MCF 10A (cell line): ENCODE data around the gene TMEM80. TPM values are rescaled to one million over a fixed set of nuclear protein-coding genes. Genes with fewer than 3 reads are reported as not detected.

ENCODE experiments used
- BruUV-seq: library from RNA; stranded (reverse); fragments of 400-500 nt; replicated peaks from 2 replicates; lab custom pipeline; 2021; lab: Mats Ljungman, UMichigan
- CTCF ChIA-PET: fragments of 300-600 bp; sonication (Branson Sonifier 250); formaldehyde crosslinking; extraction: SDS; loops from one replicate; lab custom pipeline; 2021; ENCODE audit warnings: antibody characterized with exemption, inconsistent platforms; lab: Yijun Ruan, JAX
- POLR2A ChIA-PET: fragments of 300-600, 350-650 bp; sonication (Branson Sonifier 250); formaldehyde crosslinking; extraction: SDS; loops from one replicate; lab custom pipeline; 2020; ENCODE audit warnings: antibody characterized with exemption, inconsistent platforms; lab: Yijun Ruan, JAX
- DNase-seq: peaks from one replicate; pipeline ENCODE4 v3.0.0-alpha.2; 2018; ENCODE audit not compliant: unreplicated experiment
- H3K27ac Mint-ChIP-seq: one replicate; pipeline ENCODE4 v1.8.0; 2022; ENCODE audit warnings: mild to moderate bottlenecking, low read depth, mixed read lengths; ENCODE audit not compliant: unreplicated experiment
- H3K27me3 Mint-ChIP-seq: one replicate; pipeline ENCODE4 v1.8.0; 2022; ENCODE audit warnings: mixed read lengths; ENCODE audit not compliant: insufficient read depth, unreplicated experiment
- H3K36me3 Mint-ChIP-seq: one replicate; pipeline ENCODE4 v1.8.0; 2022; ENCODE audit warnings: mild to moderate bottlenecking, moderate library complexity, mixed read lengths; ENCODE audit not compliant: insufficient read depth, unreplicated experiment
- H3K4me1 Mint-ChIP-seq: one replicate; pipeline ENCODE4 v1.8.0; 2022; ENCODE audit warnings: mixed read lengths; ENCODE audit not compliant: insufficient read depth, unreplicated experiment
- H3K4me3 Mint-ChIP-seq: one replicate; pipeline ENCODE4 v1.8.0; 2022; ENCODE audit warnings: mild to moderate bottlenecking, moderate library complexity, mixed read lengths; ENCODE audit not compliant: unreplicated experiment
- H3K9me3 Mint-ChIP-seq: one replicate; pipeline ENCODE4 v1.8.0; 2022; ENCODE audit warnings: mixed read lengths; ENCODE audit not compliant: unreplicated experiment
- CTCF ChIP-seq: fragments of 200-600 bp; IDR thresholded peaks from one replicate; pipeline ENCODE4 v1.8.0; 2022; ENCODE audit warnings: antibody characterized with exemption, mild to moderate bottlenecking; ENCODE audit not compliant: unreplicated experiment
- intact Hi-C: fragments of 100-400 bp; cut with micrococcal nuclease; formaldehyde crosslinking; loops from 2 replicates; pipeline ENCODE4 v1.14.1; 2022
- total RNA-seq: library from RNA; stranded (reverse); gene quantifications from 2 replicates; pipeline ENCODE4 v1.2.3, GENCODE V29; 2022

Gene TMEM80
- total RNA-seq, 1 experiment from 2014 or later: 12.8 TPM

GRCh38 chr11:660681-661444, 34.8 kb upstream of the TMEM80 start:
- no TSS peak for BruUV-seq
- CTCF ChIA-PET: interaction anchor here (0.5 to 1.6 kb wide), 4 partner anchors 12 to 461 kb away, joined by 3 to 4 read pairs (median 4); no protein-coding TSS in a partner anchor
- intact Hi-C loops: no loop called here
- no peaks in the 10 kb centered on the region for H3K9me3 Mint-ChIP-seq
- TF ChIP-seq CTCF: no peak
- H3K27me3 Mint-ChIP-seq: no peaks in the 10 kb centered on the region
- no peaks in the 10 kb centered on the region for H3K4me1 Mint-ChIP-seq
- POLR2A ChIA-PET: interaction anchor here (0.9 to 1.6 kb wide), 2 partner anchors 7 to 14 kb away, joined by 3 read pairs; no protein-coding TSS in a partner anchor
- H3K27ac Mint-ChIP-seq: no peak overlapping the region
- peaks cover 53% of the 10 kb centered on the region for H3K36me3 Mint-ChIP-seq
- DNase-seq: no peak
- no peak overlapping the region for H3K4me3 Mint-ChIP-seq

- peaks cover 49% of the 10 kb centered on the region for H3K36me3 Mint-ChIP-seq
- H3K4me1 Mint-ChIP-seq: no peaks in the 10 kb centered on the region
- TF ChIP-seq CTCF: peak; percentile 81
- no TSS peak for BruUV-seq
- H3K4me3 Mint-ChIP-seq: no peak overlapping the region
- intact Hi-C loops: loop anchor here (1.0 to 2.0 kb wide), 3 partner anchors 61 to 134 kb away; no protein-coding TSS in a partner anchor
- ChIA-PET POLR2A (no interaction called here), CTCF (interaction anchor here (0.7 to 1.6 kb wide), 4 partner anchors 10 to 102 kb away, joined by 3 to 4 read pairs (median 4); no protein-coding TSS in a partner anchor)
- no peak overlapping the region for H3K27ac Mint-ChIP-seq
- H3K27me3 Mint-ChIP-seq: no peaks in the 10 kb centered on the region
- peak; percentile 62 for DNase-seq
- H3K9me3 Mint-ChIP-seq: no peaks in the 10 kb centered on the region
Observed at GRCh38 chr11:662689-663274, 32.8 kb upstream of the TMEM80 start.

DNA sequence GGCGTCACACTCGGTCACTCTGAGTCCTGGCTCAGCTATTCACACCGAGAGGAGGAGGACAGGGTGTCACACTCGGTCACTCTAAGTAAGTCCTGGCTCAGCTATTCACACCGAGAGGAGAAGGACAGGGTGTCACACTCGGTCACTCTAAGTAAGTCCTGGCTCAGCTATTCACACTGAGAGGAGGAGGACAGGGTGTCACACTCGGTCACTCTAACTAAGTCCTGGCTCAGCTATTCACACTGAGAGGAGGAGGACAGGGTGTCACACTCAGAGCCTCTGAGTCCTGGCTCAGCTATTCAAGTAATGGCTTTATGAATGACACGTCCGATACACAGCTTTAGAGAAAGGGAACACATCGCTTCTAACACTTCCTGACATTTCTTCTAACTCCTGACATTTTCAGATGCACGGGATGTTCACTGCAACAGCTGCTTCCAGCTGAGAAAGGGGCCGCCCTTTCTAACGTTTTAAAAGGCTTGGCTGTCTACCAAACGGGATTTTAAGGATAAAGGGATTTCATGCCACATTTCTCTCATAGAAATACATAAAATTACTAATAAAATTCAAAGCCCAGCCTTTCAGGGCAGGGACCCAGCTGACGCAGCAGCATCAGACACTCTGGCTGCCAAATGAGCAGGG, 30.4 kb upstream of the TMEM80 start:
- no peaks in the 10 kb centered on the region for H3K27me3 Mint-ChIP-seq
- ChIA-PET CTCF (interaction anchor here (0.6 kb wide), 1 partner anchor 989 kb away, joined by 3 read pairs; no protein-coding TSS in a partner anchor), POLR2A (no interaction called here)
- no peak for TF ChIP-seq CTCF
- no peaks in the 10 kb centered on the region for H3K9me3 Mint-ChIP-seq
- no peak for DNase-seq
- BruUV-seq: no TSS peak
- peaks cover 49% of the 10 kb centered on the region for H3K36me3 Mint-ChIP-seq
- peak overlapping the region; percentile 25 for H3K27ac Mint-ChIP-seq
- intact Hi-C loops: no loop called here
- no peak overlapping the region for H3K4me3 Mint-ChIP-seq
- no peaks in the 10 kb centered on the region for H3K4me1 Mint-ChIP-seq
